Myocyte (in vitro differentiated cells): ENCODE results near the gene MCOLN1. TPM values are rescaled to one million over a fixed set of nuclear protein-coding genes. Genes with fewer than 3 reads are reported as not detected.
"Not testable (repeated sequence)": the region's sequence is repeated elsewhere in the genome, so short reads cannot be mapped to it uniquely, and the experiment has no call there.

ENCODE experiments used
- DNase-seq: peaks from one replicate; pipeline ENCODE4 v3.0.0-alpha.2; 2012; ENCODE audit warnings: low read depth
- total RNA-seq: library from RNA; depleted of rRNA; stranded (reverse); fragments of >200 nt; gene quantifications from 2 replicates; pipeline ENCODE4 v1.2.3, GENCODE V29; 2014

The MCOLN1 gene
- total RNA-seq, 1 donor from 2014 or later, result 9.2 TPM

GRCh38 chr19:7565332-7565731, 42.9 kb downstream of the MCOLN1 start:
- no peak for DNase-seq

GRCh38 chr19:7570761-7571160, 48.3 kb downstream of the MCOLN1 start:
- no peak for DNase-seq

GRCh38 chr19:7575434-7576040, 53.1 kb downstream of the MCOLN1 start:
- peak; percentile 8 for DNase-seq

- DNase-seq, result not testable (repeated sequence)
These were observed 55.0 kb downstream of the MCOLN1 start for GRCh38 chr19:7577422-7577821.

GRCh38 chr19:7578127-7578526, 55.7 kb downstream of the MCOLN1 start:
- DNase-seq, result no peak

GRCh38 chr19:7579182-7579581, 56.8 kb downstream of the MCOLN1 start:
- no peak for DNase-seq

GRCh38 chr19:7582446-7582845, 60.0 kb downstream of the MCOLN1 start:
- no peak for DNase-seq

Other genes with a start within 250 kb of the MCOLN1 start
- 15.4 and 22.8 TPM in 2 replicates for gene INSR, start 228.2 kb upstream of the MCOLN1 start, total RNA-seq
- gene ARHGEF18, start 173.7 kb upstream of the MCOLN1 start, total RNA-seq, result 37.9 and 43.6 TPM in 2 replicates
- 2.4 and 5.0 TPM in 2 replicates for gene PEX11G, start 33.6 kb upstream of the MCOLN1 start, total RNA-seq
- 70.8 and 83.6 TPM in 2 replicates for gene ZNF358, start 6.5 kb upstream of the MCOLN1 start, total RNA-seq
- 92.8 and 127 TPM in 2 replicates for gene PNPLA6, start 13.1 kb downstream of the MCOLN1 start, total RNA-seq
- gene CAMSAP3, start 73.2 kb downstream of the MCOLN1 start, total RNA-seq, result not detected in 2 replicates
- 30.5 and 31.2 TPM in 2 replicates for gene XAB2, start 106.9 kb downstream of the MCOLN1 start, total RNA-seq
- gene PET100, start 107.2 kb downstream of the MCOLN1 start, total RNA-seq, result 8.8 and 15.9 TPM in 2 replicates
- gene PCP2, start 111.1 kb downstream of the MCOLN1 start, total RNA-seq, result not detected in 2 replicates
- gene STXBP2, start 114.5 kb downstream of the MCOLN1 start, total RNA-seq, result 1.9 TPM in 1 of 2 replicates, not detected in the other
- not detected in 2 replicates for gene RETN, start 146.4 kb downstream of the MCOLN1 start, total RNA-seq
- gene MCEMP1, start 154.5 kb downstream of the MCOLN1 start, total RNA-seq, result not detected in 2 replicates
- gene TRAPPC5, start 158.2 kb downstream of the MCOLN1 start, total RNA-seq, result 50.4 and 95.9 TPM in 2 replicates
- gene FCER2, start 179.5 kb downstream of the MCOLN1 start, total RNA-seq, result not detected in 2 replicates
- gene CLEC4G, start 209.5 kb downstream of the MCOLN1 start, total RNA-seq, result not detected in 2 replicates
- gene CD209, start 224.9 kb downstream of the MCOLN1 start, total RNA-seq, result not detected in 2 replicates
- not detected in 2 replicates for gene CLEC4M, start 240.6 kb downstream of the MCOLN1 start, total RNA-seq